ENCODE measurements around the gene PERP.

PERP gene

DNA sequence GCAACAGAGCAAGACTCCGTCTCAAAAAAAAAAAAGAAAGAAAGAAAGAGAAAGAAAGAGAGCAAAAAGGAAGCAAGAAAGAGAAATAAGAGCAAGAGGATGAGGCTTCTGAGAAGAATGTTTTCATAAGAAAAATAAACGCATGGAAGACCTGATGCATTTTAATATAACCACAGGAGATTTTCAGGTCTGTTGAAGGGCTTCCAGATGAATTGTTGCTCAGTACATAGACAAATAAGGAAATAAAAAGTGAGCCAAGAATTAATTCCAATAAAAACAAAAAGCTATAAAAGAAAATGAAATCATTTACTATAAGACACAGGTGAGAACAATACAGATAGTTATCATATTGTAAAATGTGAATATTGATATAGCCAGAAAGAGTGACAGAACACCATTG, 43.5 kb downstream of the PERP start:
- TF ChIP-seq, protein P1, sequence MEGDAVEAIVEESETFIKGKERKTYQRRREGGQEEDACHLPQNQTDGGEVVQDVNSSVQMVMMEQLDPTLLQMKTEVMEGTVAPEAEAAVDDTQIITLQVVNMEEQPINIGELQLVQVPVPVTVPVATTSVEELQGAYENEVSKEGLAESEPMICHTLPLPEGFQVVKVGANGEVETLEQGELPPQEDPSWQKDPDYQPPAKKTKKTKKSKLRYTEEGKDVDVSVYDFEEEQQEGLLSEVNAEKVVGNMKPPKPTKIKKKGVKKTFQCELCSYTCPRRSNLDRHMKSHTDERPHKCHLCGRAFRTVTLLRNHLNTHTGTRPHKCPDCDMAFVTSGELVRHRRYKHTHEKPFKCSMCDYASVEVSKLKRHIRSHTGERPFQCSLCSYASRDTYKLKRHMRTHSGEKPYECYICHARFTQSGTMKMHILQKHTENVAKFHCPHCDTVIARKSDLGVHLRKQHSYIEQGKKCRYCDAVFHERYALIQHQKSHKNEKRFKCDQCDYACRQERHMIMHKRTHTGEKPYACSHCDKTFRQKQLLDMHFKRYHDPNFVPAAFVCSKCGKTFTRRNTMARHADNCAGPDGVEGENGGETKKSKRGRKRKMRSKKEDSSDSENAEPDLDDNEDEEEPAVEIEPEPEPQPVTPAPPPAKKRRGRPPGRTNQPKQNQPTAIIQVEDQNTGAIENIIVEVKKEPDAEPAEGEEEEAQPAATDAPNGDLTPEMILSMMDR (IDR thresholded peaks at IDR 0.05; ENCODE audit: control insufficient read depth, extremely low read depth, insufficient read depth) = no peak
- DNase-seq (ENCODE audit: low read depth) = peak; percentile 83
- no peak overlapping the region for H3K4me3 ChIP-seq (ENCODE audit: low read depth, low read length)

DNA sequence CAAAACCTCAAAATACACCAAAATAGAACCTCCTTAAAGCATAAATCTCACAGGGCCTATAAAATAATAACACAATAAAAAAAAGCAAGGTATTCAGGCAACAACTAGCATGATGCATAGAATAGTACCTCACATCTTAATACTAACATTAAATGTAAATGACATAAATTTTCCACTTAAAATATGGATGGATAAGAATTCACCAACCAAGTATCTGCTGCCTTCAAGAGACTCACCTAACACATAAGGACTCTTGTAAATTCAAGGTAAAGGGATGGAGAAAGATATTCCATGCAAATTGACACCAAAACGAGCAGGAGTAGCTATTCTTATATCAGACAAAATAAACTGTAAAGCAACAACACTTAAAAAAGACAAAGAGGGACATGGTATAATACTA, 52.2 kb downstream of the PERP start:
- DNase-seq (ENCODE audit: low read depth) = no peak
- H3K4me3 ChIP-seq (ENCODE audit: low read depth, low read length) = no peak overlapping the region
- TF ChIP-seq, protein P1 (IDR thresholded peaks at IDR 0.05; ENCODE audit: control insufficient read depth, extremely low read depth, insufficient read depth) = no peak

DNA sequence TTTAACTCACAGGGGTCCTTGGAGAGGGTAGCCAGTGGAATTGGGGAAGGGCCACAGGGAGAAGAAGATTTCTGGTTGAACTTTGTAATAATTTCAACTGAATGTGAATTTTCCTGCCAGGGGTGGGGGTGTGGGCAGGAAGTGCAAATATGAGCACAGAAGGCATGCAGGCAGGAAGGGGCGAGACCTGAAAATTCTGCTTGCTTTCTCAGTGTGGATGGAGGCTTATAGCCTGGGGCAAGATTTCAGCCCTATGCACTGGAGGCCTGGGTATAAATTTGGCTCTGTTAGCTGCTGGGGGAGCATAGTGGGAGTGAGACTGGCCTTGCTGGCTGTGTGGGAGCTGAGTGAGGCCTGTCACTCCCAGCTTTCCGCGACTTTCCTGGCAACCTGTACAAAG, 54.4 kb downstream of the PERP start:
- no peak for DNase-seq (ENCODE audit: low read depth)
- no peak overlapping the region for H3K4me3 ChIP-seq (ENCODE audit: low read depth, low read length)
- TF ChIP-seq, protein P1 (IDR thresholded peaks at IDR 0.05; ENCODE audit: control insufficient read depth, extremely low read depth, insufficient read depth) = no peak

GRCh38 chr6:138044972-138045371, 62.2 kb downstream of the PERP start:
- TF ChIP-seq, protein P1 (IDR thresholded peaks at IDR 0.05; ENCODE audit: control insufficient read depth, extremely low read depth, insufficient read depth) = no peak
- H3K4me3 ChIP-seq (ENCODE audit: low read depth, low read length) = no peak overlapping the region
- no peak for DNase-seq (ENCODE audit: low read depth)

GRCh38 chr6:138044458-138044857, 62.8 kb downstream of the PERP start:
- DNase-seq (ENCODE audit: low read depth) = no peak
- H3K4me3 ChIP-seq (ENCODE audit: low read depth, low read length) = no peak overlapping the region
- TF ChIP-seq, protein P1 (IDR thresholded peaks at IDR 0.05; ENCODE audit: control insufficient read depth, extremely low read depth, insufficient read depth) = no peak

Measured in LNCaP clone FGC (cell line).